SK-N-SH (cell line): Measurements from ENCODE around the gene RGMA.

ENCODE experiments used
- CTCF ChIP-seq: fragments of 200-600 bp; sonication (generic); IDR thresholded peaks from 2 replicates; pipeline ENCODE4 v1.6.1; 2017; ENCODE audit warnings: antibody characterized with exemption, mild to moderate bottlenecking, moderate library complexity
- ELF1 ChIP-seq: IDR thresholded peaks from 2 replicates; pipeline ENCODE4 v1.4.0; 2012
- GABPA ChIP-seq: IDR thresholded peaks from 2 replicates; pipeline ENCODE4 v1.4.0; 2012; ENCODE audit warnings: low read depth, mild to moderate bottlenecking
- IRF3 ChIP-seq: fragments of 150-350 bp; IDR thresholded peaks from 2 replicates; pipeline ENCODE4 v1.6.1; 2016; ENCODE audit warnings: mild to moderate bottlenecking, low read depth, low read length
- MXI1 ChIP-seq: IDR thresholded peaks from 2 replicates; pipeline ENCODE4 v1.6.1; 2012; ENCODE audit warnings: mild to moderate bottlenecking, low read depth, low read length, improper control_type of control experiment
- NRF1 ChIP-seq: IDR thresholded peaks from 2 replicates; pipeline ENCODE4 v1.6.1; 2012; ENCODE audit warnings: low read depth, mild to moderate bottlenecking, low read length
- RAD21 ChIP-seq: IDR thresholded peaks from 2 replicates; pipeline ENCODE4 v1.6.1; 2012; ENCODE audit warnings: mild to moderate bottlenecking, low read length
- TCF12 ChIP-seq: IDR thresholded peaks from 2 replicates; pipeline ENCODE4 v1.4.0; 2012
- YY1 ChIP-seq: IDR thresholded peaks from 2 replicates; pipeline ENCODE4 v1.4.0; 2012; ENCODE audit warnings: low read depth, mild to moderate bottlenecking
- TF ChIP-seq, protein P1 (sequence below): fragments of 150-350 bp; IDR thresholded peaks from 2 replicates; pipeline ENCODE4 v1.6.1; 2017; ENCODE audit warnings: antibody characterized with exemption, low read length, low read depth, borderline replicate concordance

- TF ChIP-seq, protein P1, sequence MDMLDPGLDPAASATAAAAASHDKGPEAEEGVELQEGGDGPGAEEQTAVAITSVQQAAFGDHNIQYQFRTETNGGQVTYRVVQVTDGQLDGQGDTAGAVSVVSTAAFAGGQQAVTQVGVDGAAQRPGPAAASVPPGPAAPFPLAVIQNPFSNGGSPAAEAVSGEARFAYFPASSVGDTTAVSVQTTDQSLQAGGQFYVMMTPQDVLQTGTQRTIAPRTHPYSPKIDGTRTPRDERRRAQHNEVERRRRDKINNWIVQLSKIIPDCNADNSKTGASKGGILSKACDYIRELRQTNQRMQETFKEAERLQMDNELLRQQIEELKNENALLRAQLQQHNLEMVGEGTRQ: no peak
- TF ChIP-seq IRF3: no peak
- no peak for TF ChIP-seq RAD21
- no peak for TF ChIP-seq GABPA
- TF ChIP-seq CTCF: no peak
- no peak for TF ChIP-seq YY1
- TF ChIP-seq MXI1: no peak
- TF ChIP-seq TCF12: no peak
- TF ChIP-seq ELF1: no peak
- TF ChIP-seq NRF1: no peak
These were observed 91.2 kb downstream of the RGMA start for GRCh38 chr15:92997821-92998220.
